ENCODE results near the gene DFFA. TPM values are rescaled to one million over a fixed set of nuclear protein-coding genes. Genes with fewer than 3 reads are reported as not detected.

DFFA gene
- total RNA-seq, 1 donor from 2014 or later: 49.5 TPM

GRCh38 chr1:10494418-10494753 lies 22.1 kb upstream of the DFFA start:
- TF ChIP-seq CTCF (conservative IDR thresholded peaks at IDR 0.05; ENCODE audit: low read depth, low read length): no peak
- H3K4me3 ChIP-seq (ENCODE audit: low read depth, low read length): no peak overlapping the region
- DNase-seq (ENCODE audit: low read depth): no peak

- no peak for DNase-seq (ENCODE audit: low read depth)
- H3K4me3 ChIP-seq (ENCODE audit: low read depth, low read length): no peak overlapping the region
- no peak for TF ChIP-seq CTCF (conservative IDR thresholded peaks at IDR 0.05; ENCODE audit: low read depth, low read length)
Measured at GRCh38 chr1:10490286-10490970, 18.1 kb upstream of the DFFA start.

GRCh38 chr1:10489291-10490055 lies 17.1 kb upstream of the DFFA start:
- no peak for DNase-seq (ENCODE audit: low read depth)
- no peak for TF ChIP-seq CTCF (conservative IDR thresholded peaks at IDR 0.05; ENCODE audit: low read depth, low read length)
- H3K4me3 ChIP-seq (ENCODE audit: low read depth, low read length): no peak overlapping the region

DNA sequence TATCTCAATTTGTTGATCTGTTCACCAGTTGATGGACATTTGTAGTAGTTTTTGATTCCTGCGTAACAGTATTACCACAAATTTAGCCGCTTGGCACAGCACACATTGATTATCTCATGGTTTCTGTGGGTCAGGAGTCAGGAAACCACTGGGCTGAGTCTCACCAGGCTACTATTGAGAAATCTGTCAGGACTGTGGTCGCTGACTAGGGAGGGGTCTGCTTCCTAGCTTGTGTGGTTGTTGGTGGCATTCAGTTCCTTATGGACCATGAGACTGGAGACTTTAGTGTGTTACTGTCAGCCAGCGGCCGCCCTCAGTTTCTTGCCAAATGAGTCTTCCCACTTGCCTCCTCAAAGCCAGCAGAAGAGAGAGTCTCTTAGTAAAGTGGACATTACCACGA lies 12.2 kb upstream of the DFFA start:
- TF ChIP-seq CTCF (conservative IDR thresholded peaks at IDR 0.05; ENCODE audit: low read depth, low read length): no peak
- DNase-seq (ENCODE audit: low read depth): no peak
- H3K4me3 ChIP-seq (ENCODE audit: low read depth, low read length): no peak overlapping the region

DNA sequence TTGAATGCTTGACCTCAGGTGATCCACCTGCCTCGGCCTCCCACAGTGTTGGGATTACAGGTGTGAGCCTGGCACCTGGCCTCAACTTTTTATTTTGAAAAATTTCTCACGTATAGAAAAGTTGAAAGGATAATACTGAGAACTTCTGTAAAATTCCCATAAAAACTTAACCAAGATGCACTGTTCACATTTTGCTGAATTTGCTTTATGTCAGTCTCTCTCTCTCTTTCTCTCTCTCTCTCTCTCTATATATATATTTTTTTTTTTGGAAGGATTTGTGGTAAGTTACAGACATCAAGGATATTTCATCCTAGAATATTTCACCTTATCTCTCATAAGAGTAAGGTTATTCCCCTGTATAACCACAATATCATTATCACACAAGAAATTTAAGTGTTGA lies 8.3 kb upstream of the DFFA start:
- DNase-seq (ENCODE audit: low read depth): no peak
- no peak for TF ChIP-seq CTCF (conservative IDR thresholded peaks at IDR 0.05; ENCODE audit: low read depth, low read length)
- H3K4me3 ChIP-seq (ENCODE audit: low read depth, low read length): no peak overlapping the region

- no peak overlapping the region for H3K4me3 ChIP-seq (ENCODE audit: low read depth, low read length)
- no peak for TF ChIP-seq CTCF (conservative IDR thresholded peaks at IDR 0.05; ENCODE audit: low read depth, low read length)
- no peak for DNase-seq (ENCODE audit: low read depth)
Measured at GRCh38 chr1:10479296-10479695, 7.0 kb upstream of the DFFA start.

- H3K4me3 ChIP-seq (ENCODE audit: low read depth, low read length): peak overlapping the region; percentile 91
- no peak for DNase-seq (ENCODE audit: low read depth)
- TF ChIP-seq CTCF (conservative IDR thresholded peaks at IDR 0.05; ENCODE audit: low read depth, low read length): no peak
Measured at GRCh38 chr1:10475510-10475909, 3.2 kb upstream of the DFFA start.
